Measurements from ENCODE around the gene SETD1A.
"Not testable (repeated sequence)": the region's sequence is repeated elsewhere in the genome, so short reads cannot be mapped to it uniquely, and the experiment has no call there.

SETD1A gene

GRCh38 chr16:31001507-31002249, 44.1 kb downstream of the SETD1A start:
- DNase-seq, result no peak

GRCh38 chr16:31002250-31002700, 44.7 kb downstream of the SETD1A start:
- no peak for DNase-seq

- no peak for DNase-seq
Measured at GRCh38 chr16:31002862-31003341, 45.3 kb downstream of the SETD1A start.

- DNase-seq, result no peak
Measured at GRCh38 chr16:31003744-31004143, 46.2 kb downstream of the SETD1A start.

GRCh38 chr16:31004658-31005057, 47.1 kb downstream of the SETD1A start:
- DNase-seq, result no peak

- DNase-seq, result peak; percentile 10
Measured at GRCh38 chr16:31005350-31006085, 48.0 kb downstream of the SETD1A start.

GRCh38 chr16:31006086-31006385, 48.5 kb downstream of the SETD1A start:
- no peak for DNase-seq

GRCh38 chr16:31006589-31006988, 49.0 kb downstream of the SETD1A start:
- no peak for DNase-seq

- DNase-seq, result no peak
Measured at GRCh38 chr16:31007684-31008083, 50.1 kb downstream of the SETD1A start.

GRCh38 chr16:31008149-31008548, 50.6 kb downstream of the SETD1A start:
- peak; percentile 75 for DNase-seq

GRCh38 chr16:31008551-31008950, 51.0 kb downstream of the SETD1A start:
- DNase-seq, result no peak

GRCh38 chr16:31009120-31009519, 51.6 kb downstream of the SETD1A start:
- DNase-seq, result peak; percentile 1

GRCh38 chr16:31009894-31010584, 52.5 kb downstream of the SETD1A start:
- no peak for DNase-seq

GRCh38 chr16:31010585-31011325, 53.2 kb downstream of the SETD1A start, which contains the start of gene STX1B:
Gene STX1B (minus strand): TSS chr16:31010638. CDS start chr16:31010396, 242 bp downstream.
- no peak for DNase-seq

GRCh38 chr16:31011815-31012214, 54.3 kb downstream of the SETD1A start:
- DNase-seq, result not testable (repeated sequence)

- not testable (repeated sequence) for DNase-seq
Measured at GRCh38 chr16:31013292-31013691, 55.7 kb downstream of the SETD1A start.

GRCh38 chr16:31016018-31016417, 58.5 kb downstream of the SETD1A start:
- no peak for DNase-seq

- DNase-seq, result not testable (repeated sequence)
Measured at GRCh38 chr16:31017756-31018155, 60.2 kb downstream of the SETD1A start.

- no peak for DNase-seq
Measured at GRCh38 chr16:31020536-31020935, 63.0 kb downstream of the SETD1A start.

GRCh38 chr16:31022544-31023251, 65.1 kb downstream of the SETD1A start:
- no peak for DNase-seq

GRCh38 chr16:31023252-31023602, 65.7 kb downstream of the SETD1A start:
- DNase-seq, result no peak

- no peak for DNase-seq
Measured at GRCh38 chr16:31023627-31024226, 66.2 kb downstream of the SETD1A start.
